Endometrial microvascular endothelial cells (primary cell): ENCODE results near the gene PITHD1. TPM values are rescaled to one million over a fixed set of nuclear protein-coding genes. Genes with fewer than 3 reads are reported as not detected.
"Not testable (repeated sequence)": the region's sequence is repeated elsewhere in the genome, so short reads cannot be mapped to it uniquely, and the experiment has no call there.

Experiments
- in situ Hi-C: cut with HindIII; loops from 2 replicates; pipeline ENCODE4 v1.10.0; 2017; ENCODE audit warnings: low sequenced_read_pairs, low pct_unique_long_range_greater_than_20kb; ENCODE audit errors: inconsistent ontology term
- total RNA-seq: library from RNA; depleted of rRNA; stranded (reverse); fragments of >200 nt; gene quantifications from one replicate; pipeline ENCODE4 v1.2.3, GENCODE V29; 2015; ENCODE audit errors: inconsistent ontology term

PITHD1 gene
- total RNA-seq, 1 donor from 2014 or later = 57.3 TPM

GRCh38 chr1:23796466-23797271, 18.5 kb downstream of the PITHD1 start:
- in situ Hi-C loops = no loop called here

DNA sequence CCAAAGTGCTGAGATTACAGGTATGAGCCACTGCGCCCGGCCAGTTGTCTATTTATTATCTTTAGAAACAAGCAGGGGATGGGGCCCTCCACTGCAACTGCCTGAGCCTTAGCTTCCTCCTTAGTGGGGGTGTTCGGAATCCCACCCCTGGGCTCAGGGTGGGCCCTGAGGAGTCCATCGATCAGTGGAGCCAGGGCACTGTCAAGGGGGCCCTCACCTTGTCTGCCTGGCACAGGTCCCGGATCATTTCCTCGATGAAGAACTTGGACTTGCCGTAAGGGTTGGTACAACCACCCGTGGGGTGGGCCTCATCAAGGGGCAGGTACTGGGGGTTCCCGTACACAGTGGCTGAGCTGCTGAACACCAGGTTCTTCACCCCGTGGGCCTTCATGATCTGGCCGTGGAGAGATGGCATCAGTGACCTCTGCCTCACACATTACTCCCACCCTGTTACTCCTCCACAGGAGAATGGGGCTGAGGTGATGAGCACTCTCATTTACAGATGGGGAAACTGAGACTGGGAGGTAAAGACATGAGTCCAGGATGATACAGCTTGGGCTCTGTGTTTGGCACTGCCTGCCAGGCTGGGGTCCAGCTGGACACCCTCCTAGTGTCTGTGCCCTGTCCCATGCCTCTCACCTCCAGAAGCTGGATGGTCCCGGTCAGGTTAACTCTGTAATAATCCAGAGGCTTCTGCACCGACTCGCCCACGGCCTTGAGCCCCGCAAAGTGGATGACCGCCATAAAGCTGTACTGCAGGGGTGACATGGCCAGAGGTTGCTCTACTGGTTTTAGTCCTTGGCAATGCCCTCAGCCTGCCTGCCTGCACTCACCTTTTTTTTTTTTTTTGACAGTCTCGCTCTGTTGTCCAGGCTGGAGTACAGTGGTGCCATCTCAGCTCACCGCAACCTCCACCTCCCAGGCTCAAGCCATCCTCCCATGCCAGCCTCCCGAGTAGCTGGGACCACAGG, 19.5 kb downstream of the PITHD1 start:
- in situ Hi-C loops = no loop called here

- in situ Hi-C loops = no loop called here
Observed at GRCh38 chr1:23798662-23799142, 20.5 kb downstream of the PITHD1 start.

DNA sequence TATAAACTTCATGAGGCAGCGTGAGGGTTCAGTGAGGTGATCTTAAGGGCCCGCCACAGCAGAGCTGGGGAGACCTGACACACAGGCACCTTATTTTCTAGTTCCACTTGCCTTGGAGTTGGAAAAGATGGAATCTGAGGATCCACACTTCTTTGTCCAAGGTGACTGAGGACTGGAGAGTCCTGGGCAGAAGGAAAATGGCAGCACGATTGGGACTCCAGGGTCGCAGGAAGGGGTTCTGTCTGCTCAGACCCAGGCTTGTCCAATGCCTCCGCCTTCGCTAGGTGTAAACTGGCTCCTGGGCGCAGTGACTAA, 21.0 kb downstream of the PITHD1 start:
- in situ Hi-C loops = no loop called here

- in situ Hi-C loops = no loop called here
Observed at GRCh38 chr1:23799570-23800399, 21.6 kb downstream of the PITHD1 start.

DNA sequence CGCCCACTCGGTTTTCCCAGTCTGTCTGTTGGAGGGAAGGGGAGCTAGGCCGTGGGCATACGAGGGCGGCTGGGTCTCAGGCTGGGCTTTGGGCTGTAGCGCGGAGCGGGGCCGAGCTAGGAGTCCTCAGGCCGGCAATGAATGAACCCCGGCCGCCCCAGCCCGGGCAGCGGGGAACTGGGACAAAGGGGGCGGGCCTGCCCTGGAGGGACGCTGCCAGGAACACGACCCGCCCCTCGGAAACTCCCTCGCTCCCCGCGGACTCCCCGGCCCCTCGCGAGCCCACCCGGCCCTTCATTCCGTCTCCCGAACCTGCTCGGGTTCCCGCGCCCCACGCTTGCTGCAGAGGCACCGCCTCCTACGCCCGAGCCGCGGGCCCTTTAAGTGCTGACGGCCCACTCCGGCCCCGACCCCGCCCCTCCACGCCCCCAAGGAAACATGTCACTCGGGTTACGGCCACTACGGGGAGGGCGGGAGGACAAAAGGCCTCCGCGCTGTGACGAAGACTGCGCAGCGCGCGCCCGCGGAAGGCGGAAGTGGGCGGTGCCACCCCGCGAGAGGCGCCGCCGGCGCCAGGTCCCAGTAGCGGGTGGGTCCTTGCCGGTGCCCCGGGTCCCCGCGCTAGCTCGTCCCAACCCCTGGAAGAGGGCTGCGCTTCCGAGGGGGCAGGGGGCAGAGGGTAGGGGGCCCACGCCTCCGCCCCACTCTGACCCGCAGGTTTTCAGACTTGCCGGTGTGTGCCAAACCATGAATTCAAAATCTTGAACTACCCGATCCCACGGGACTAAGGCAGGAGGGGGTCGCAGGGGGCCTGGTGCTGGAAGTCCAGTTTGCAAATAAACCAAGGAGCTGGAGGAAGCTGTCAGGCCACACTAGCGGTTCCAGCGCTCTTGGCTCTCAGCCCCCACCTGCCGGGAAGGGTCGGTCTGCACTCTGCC, 22.5 kb downstream of the PITHD1 start, which contains the start of gene GALE:
Gene GALE, minus strand, starts transcription at position 355 of the 938 bp plus-strand sequence. CDS start 1,747 bp downstream, outside the sequence.
- in situ Hi-C loops = no loop called here

DNA sequence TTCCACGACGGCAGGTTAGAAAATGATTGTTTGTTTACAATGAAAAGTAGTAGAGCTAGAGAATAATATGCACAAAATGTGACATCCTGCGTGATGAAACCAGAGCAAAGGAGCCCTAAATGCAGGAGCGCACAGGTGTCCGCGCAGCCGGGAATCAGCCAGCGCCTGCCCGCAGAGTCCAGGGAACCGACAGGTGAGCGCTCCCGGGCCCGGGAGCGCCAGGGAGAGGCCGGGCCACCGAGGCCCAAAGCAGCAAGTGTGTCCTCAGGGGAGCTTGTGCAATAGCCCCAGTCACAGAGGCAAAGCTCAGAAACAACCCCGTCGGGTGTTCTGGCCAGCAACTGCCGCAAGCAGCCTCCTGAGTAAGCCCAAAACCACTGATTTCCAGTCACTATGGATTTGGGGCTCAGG, 23.1 kb downstream of the PITHD1 start:
- in situ Hi-C loops = no loop called here

DNA sequence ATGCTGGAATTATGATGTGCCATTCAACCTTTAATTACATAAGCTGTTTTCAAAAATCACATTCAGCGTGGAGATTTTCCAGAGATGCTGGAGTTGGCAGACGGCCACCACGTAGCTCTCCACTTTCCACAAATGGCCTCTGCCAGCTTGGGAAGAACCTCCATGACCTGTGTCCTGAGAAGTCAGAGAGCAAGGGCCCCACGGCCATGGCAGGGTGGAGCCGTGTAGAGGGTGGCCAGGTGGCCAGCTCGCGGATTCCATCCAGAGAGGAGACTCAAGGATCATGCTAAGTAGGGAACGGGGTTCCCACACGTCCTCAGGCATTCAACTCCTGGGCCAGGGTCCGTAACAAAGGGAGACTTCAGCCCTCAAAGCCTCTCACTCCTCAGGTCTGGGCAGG, 23.7 kb downstream of the PITHD1 start:
- in situ Hi-C loops = no loop called here

GRCh38 chr1:23802809-23803342, 24.7 kb downstream of the PITHD1 start:
- in situ Hi-C loops = not testable (repeated sequence)

DNA sequence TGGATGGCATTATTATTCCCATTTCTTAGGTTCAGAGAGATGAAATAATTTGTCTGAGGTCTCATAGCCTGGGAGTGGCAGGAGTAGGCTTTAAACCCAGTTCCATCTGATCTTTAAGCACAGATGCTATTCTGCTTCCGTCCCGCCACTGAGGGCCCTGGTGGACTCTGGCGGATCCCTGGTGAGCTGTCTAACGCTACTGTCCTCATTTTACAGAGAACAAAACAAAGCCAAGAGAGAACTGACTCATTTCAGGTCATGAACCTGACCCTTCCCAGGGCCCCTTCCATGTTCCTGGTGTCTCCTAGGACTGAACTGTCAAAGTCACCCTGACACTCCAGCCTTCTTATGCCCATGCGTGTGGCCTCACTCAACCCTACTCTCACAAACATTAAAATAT, 25.5 kb downstream of the PITHD1 start:
- in situ Hi-C loops = no loop called here

GRCh38 chr1:23804183-23804835, 26.1 kb downstream of the PITHD1 start:
- in situ Hi-C loops = no loop called here

GRCh38 chr1:23805025-23805424, 26.8 kb downstream of the PITHD1 start:
- in situ Hi-C loops = no loop called here

- in situ Hi-C loops = no loop called here
Observed at GRCh38 chr1:23806280-23806679, 28.1 kb downstream of the PITHD1 start.

DNA sequence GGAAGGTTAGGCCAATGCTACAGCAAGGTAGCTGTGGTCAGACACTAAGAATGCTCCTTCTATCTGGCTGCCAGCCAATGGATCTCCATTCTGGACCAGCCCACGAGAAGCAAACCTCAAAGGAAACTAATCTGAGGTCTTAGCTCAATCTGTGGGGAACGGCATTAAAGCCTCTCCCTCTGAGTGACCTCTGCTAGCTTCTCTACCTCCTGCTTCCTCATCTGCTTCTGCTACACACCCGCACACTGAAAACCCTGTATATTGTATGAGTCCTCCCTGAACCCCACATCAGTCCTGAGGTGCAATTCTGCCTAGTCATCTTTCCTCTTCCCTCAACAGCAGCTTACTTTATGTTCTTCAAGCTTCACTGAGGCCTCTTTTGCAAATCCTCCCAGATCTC, 29.2 kb downstream of the PITHD1 start:
- in situ Hi-C loops = no loop called here

GRCh38 chr1:23809751-23810171, 31.5 kb downstream of the PITHD1 start:
- in situ Hi-C loops = no loop called here

DNA sequence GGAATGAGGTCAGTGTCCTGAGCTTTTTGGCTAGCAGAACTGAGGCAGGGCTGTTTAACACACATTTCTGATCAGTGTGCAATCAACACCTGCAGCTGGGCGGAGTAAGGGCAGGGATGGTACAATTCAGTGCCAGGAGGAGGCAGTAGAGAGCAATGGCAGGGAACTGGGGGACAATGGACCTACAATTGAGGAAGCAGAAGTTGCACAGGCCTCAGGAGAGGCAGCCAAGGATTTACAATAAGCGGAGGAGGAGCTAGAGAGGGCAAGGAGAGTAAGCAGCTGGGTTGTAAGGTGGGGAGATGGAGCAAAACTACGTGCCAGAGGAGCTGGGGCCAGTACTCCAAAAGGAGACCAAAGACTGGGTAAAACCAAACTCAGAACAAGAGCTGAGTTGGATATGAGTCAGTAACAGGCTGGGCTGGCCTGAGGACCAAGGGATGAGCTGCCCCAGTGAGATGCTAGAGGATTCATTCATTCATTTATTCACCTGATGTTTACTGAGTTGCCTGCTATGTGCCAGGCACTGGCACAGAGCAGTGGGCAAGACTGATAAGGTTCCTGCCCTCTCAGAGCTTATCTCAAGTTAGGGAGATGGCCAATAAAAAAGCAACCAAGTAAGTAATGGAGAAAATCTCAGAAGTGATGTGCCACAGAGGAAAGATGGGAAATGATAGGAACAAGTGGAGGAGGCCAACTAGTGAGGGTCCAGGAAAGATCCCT, 32.8 kb downstream of the PITHD1 start:
- in situ Hi-C loops = no loop called here

- in situ Hi-C loops = no loop called here
Observed at GRCh38 chr1:23814016-23814415, 35.8 kb downstream of the PITHD1 start.
